IPS-11a (cell line): ENCODE results near the gene CFAP97D1.

Experiments used
- H3K4me3 ChIP-seq: one replicate; pipeline ENCODE4 v1.5.1; 2013; ENCODE audit warnings: low read depth, low read length, control low read depth

CFAP97D1 gene

DNA sequence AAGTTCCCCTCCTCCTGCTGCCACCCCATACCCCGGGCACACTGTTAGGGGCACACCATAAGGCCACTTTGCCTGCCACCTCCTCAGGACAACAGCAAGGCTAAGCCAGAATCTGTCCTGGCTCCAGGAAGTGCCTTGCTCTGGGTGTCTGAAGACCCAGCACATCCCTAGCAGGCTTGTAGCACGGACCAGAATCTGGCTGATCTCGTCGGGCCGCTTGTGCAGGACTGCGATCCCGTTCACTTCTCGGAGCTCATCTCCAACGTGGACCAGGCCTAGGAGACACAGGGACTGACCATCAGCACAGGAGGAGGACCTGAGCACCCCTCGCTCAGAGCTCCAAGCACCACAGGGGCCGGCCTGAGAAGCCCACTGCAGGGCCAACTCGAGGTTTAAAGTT lies 45.3 kb downstream of the CFAP97D1 start:
- H3K4me3 ChIP-seq, result no peak overlapping the region

DNA sequence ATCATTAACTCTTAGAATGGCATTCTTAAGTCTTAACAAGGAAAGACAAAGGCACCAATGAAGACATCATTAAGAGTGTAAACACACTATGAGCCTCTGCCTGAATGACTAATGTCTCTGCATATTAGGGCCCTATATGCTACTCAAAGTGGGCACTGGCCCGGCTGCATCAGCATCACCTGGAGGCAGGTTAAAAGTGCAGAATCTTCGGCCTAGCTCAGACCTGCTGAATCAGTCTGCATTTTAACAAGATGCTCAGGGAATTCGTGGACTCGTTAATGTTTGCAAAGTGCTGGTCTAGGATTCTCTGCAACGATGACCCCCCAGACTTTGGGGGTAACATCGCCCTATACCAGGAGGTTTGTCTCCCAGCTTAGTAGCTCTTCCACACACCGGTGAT lies 46.0 kb downstream of the CFAP97D1 start:
- no peak overlapping the region for H3K4me3 ChIP-seq

DNA sequence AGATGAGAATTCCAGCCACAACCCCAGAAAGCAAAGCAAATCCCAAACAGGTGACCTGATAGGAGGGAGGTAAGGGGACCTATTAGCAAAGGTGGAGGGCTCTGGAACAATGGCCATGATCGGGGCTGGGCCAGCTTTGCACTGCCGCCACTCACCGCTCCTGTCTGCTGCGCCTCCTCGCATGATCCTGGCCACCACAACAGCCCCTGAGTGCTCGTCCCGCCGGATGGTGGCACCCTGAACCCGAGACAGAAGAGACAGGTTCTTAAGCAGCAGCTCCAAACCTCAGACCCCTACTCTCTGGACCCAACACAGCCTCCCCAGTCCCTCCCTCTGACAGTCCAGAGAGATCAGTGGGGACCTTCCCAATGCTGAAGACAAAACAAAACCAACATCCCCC lies 47.4 kb downstream of the CFAP97D1 start:
- H3K4me3 ChIP-seq, result no peak overlapping the region

DNA sequence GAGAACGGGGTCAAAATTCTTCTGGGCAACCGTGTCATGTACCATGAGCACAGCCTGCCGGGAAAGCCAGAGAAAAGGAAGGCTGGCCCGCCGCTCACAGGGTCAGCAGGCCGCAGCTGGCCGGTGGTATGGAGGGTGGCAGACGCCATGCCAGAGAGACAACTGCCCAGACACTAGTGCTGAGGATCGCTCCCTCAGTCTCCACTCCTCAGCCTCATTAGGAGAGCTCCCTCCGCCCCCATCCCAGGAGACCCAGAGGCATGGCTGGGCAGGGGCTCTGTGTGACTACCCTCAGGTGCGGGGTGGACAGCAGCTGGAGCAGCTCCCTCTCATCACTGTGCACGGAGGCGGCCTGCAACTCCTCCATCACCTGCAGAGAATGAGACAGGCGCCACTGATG lies 49.5 kb downstream of the CFAP97D1 start:
- H3K4me3 ChIP-seq, result no peak overlapping the region

DNA sequence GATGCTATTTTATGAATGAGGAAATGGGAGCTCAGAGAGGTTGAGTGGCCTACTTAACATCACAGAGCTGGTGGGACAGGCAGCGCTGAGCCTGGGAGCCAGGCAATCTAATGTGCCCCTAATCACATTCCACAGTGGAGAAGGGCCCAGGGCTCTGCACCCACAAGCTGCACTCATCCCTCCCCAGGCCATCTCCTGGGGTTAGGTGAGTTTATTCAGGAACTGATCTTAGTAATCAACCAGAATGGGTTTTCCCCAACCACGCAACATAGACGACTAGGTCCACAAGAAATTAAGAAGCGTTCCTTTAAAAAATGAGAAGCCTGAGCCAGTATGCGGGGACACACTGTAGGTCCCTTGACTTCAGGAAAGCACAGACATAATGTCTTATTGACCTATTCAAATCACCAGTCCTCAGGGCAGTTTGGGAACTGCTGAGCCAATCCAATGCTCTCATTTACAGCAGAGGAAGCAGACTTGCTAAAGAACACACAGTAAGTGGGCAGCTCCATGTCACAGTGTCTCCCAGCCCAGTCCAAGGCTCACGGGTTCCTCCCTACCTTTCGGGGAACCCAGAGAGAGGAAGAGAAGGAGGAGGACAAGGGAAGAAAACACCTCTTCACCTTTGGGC lies 50.4 kb downstream of the CFAP97D1 start:
- H3K4me3 ChIP-seq, result no peak overlapping the region

DNA sequence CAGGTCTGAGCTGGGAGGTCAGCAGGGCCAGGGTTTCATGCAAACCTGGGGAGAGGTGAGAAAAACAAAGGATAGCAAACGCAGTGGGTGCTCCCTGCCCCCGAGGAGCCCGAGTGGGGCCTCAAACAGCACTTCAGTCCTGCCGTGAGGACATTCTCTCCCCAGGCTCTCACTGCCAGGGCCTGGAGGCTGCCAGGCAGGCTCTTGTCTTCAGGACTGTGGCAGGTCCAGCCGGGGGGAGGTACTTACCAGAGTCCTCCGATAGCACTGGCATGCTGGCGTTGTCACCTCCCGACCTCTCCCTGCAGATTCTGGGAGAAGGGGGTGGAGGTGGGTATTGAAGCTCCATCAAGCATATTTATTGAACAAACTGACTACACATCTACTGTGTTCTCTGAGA lies 51.4 kb downstream of the CFAP97D1 start:
- no peak overlapping the region for H3K4me3 ChIP-seq

DNA sequence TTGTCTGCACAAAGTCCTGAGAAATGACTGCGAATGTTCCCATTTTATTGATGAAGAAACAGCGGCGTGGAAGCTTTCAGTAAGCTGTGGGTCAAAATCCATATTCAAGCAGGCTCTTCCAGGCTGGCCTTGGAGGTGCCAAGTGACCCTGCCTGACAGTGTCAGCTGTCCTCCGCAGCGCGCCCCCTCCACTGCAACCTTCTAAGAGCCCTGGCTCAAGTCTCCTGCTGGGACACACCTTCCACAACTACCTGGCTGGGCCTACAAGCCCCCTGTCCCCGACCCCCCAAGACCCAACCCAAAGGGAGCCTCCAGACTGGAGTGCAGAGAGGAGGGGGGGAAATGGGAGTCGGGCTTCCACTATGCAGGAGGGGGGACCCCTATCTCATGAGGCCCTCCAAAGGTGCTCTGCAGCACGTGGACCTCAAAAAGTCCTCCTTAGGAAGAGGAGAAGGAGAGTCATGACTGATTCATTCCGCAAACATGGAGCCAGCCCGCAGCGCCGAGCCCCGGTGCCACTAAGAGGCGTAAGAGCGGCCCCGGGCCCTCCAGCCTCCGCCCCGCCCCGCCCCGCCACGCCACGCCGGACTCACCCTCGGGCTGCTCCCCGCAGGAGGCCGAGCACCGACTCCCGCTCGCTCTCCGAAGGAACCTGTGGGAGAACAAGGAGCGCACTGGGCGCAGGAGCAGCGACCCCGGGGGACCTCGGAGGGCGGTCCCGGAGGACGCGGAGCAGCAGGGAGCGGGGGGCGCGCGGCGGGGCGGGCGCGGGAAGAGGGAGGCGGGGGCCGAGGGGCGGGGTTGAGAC lies 52.1 kb downstream of the CFAP97D1 start:
- peak overlapping the region; percentile 45 for H3K4me3 ChIP-seq

DNA sequence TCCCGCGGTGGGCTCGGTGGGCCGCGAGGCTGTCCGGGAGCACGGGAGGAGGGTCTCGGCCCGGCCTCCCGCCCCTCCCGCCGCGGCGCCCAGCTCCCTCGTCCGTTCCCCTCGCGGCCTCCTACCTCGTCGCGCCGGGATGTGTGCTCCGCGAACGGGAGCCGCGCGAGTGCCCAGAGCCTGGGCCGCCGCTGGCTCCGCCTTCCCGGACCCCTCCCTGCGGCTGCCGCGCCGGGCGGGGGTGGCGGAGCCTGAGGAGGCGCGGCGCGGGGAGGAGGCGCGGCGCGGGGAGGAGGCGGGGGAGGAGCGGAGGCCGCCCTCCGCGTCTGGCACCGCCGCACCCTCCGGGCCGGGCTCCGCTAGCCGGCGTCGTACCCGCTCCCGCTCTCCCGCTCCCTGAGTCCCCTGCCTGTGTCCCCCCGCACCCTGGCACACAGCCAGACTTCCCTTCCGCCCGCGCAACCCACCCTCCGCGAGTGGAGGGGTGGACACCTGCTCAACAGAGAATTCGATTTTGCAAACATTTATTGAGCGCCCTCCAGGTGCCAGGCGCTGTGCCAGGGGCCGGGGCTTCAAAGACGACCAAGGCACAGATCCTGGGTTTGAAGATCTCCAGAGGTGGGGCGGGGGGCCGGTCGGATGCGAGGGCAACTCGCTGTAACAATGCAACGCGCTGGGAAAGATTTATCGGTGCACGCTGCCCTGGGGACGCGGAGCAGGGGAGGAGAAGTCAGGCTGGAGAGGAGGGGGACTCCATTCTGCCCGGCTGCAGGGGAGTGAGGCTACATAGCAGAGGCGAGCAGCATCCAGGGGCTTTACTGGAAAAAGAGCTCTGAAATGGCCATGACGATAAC lies 53.0 kb downstream of the CFAP97D1 start, which contains the start of gene MPP3:
Gene MPP3, minus strand, starts transcription at position 171 of the 854 bp plus-strand sequence. CDS start 1,240 bp downstream, outside the sequence.
- peak within 1 kb of the TSS; percentile 45 for H3K4me3 ChIP-seq

DNA sequence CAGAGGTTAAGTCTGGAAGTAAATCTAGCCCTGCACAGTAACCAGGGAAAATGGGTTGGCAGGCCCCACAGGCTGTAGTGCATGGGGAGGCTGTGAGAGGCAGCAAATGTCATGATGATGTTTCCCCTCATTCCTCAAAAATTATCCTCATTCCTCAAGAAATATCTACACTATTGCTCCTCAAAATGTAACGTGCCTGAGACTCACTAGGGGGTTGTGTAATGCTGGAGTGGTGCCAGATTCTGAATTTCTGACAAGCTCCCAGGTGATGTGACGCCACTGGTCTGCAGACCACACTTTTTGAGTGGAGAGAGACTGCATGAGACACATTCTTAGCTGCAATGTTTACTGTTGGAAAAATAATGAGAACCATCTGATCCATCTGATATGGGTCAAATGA lies 53.9 kb downstream of the CFAP97D1 start:
- no peak overlapping the region for H3K4me3 ChIP-seq
